Fibroblast of mammary gland (primary cell): ENCODE results near the gene PRIMA1.

Experiments
- DNase-seq: peaks from one replicate; pipeline ENCODE4 v3.0.0-alpha.2; 2010; ENCODE audit warnings: low read depth
- H3K4me3 ChIP-seq: 2 replicates; pipeline ENCODE4 v1.5.1; 2011; ENCODE audit warnings: low read depth, mild to moderate bottlenecking, low read length, moderate library complexity; ENCODE audit not compliant: control insufficient read depth
- TF ChIP-seq, protein P1 (sequence below): conservative IDR thresholded peaks from 2 replicates; pipeline ENCODE4 v1.5.1; 2011; ENCODE audit warnings: low read depth, low read length, inconsistent platforms; ENCODE audit not compliant: control insufficient read depth, insufficient read depth

The PRIMA1 gene

DNA sequence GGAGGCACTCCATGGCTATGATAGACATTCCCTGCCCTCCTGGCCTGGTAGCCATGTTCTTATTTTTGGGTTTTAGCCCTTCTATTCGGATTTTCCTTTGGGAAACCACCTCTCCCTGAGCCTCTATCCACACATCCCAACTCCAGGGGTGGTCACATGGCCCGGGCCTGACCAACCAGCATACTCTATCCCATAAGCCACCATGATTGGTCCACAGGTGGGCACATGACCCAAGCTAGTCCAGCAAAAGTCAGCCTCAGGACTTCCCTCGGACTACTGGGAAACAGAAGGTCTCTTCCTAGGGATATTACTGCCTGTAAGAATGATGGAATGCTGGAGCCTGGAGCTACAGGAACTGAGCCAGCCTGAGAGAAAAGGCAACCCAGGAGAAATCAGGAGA lies 12.5 kb downstream of the PRIMA1 start:
- TF ChIP-seq, protein P1, sequence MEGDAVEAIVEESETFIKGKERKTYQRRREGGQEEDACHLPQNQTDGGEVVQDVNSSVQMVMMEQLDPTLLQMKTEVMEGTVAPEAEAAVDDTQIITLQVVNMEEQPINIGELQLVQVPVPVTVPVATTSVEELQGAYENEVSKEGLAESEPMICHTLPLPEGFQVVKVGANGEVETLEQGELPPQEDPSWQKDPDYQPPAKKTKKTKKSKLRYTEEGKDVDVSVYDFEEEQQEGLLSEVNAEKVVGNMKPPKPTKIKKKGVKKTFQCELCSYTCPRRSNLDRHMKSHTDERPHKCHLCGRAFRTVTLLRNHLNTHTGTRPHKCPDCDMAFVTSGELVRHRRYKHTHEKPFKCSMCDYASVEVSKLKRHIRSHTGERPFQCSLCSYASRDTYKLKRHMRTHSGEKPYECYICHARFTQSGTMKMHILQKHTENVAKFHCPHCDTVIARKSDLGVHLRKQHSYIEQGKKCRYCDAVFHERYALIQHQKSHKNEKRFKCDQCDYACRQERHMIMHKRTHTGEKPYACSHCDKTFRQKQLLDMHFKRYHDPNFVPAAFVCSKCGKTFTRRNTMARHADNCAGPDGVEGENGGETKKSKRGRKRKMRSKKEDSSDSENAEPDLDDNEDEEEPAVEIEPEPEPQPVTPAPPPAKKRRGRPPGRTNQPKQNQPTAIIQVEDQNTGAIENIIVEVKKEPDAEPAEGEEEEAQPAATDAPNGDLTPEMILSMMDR = no peak
- no peak for DNase-seq
- no peak overlapping the region for H3K4me3 ChIP-seq

DNA sequence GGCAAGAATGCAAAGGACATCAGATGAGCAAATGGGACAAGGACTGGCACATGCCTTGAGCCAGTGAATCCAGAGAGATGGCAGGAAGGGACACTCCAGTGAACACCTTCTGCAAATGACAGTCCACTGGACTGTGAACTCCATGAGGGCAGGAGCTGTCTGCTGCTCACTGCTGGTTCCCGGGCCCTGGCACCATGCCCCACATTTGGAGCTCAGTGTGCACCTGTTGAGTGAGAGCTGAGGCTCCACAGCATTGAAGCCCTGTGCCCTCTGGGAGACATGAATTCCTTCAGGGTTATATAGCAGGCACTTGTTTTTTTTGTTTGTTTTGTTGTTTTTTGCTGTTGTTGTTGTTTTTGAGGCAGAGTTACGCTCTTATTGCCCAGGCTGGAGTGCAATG lies 13.1 kb downstream of the PRIMA1 start:
- no peak for DNase-seq
- TF ChIP-seq, protein P1 = no peak
- H3K4me3 ChIP-seq = no peak overlapping the region

DNA sequence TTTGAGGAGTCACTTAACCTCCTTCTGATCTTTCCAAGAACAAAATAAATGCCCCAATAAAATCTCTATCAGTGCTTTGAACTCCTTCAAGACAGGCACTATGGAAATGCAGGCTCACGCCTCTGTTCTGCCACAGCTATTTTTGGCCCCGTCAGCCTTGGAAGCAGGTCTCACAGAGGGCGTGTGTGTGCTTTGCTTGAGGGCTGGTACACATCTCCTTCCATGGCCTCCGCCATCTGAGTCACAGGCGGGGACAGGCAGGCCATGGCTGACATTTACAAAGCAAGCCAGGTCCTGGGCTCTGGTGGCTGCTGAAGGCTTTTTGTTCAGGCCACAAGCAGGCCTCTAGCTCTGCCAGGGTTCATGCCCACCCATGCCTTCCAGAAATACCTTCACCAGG lies 16.0 kb downstream of the PRIMA1 start:
- no peak for DNase-seq
- H3K4me3 ChIP-seq = no peak overlapping the region
- TF ChIP-seq, protein P1 = no peak

DNA sequence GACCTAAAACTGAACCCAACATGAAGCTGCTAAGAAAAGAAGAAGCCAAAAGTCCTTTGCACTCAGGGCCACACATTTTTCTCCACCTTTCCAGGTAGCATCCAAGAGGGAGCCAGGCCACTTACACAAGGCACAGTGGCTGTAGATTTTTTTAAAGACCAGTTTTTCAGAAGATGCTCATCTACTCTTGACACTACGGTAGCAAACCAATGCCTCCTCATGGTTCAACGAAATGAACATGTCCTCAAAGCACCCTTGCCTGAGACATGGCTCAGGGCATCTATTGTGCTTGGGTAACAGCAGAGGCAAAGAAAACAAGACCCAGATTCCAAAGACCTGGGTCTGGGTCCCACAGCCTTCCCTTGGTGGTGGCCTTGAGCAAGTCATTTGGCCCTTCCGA lies 22.3 kb downstream of the PRIMA1 start:
- no peak for DNase-seq

DNA sequence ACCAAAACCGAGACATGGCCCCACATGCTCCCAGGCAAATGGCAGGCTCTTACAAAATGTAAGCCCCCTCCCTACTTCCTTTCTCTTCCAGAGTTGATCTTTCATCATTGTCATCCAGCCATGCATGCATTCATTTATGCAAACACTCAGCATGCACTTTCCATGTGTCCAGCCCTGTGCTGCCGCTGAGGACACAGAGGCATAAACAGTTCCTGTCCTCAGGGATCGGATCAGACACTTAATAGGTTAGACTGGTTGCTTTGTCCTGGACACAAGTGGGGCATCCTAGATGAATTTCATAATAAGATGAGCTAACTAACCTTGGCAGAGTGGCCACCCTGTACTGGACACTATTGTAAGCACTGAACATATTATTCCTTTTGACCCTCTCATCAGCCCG lies 23.1 kb downstream of the PRIMA1 start:
- DNase-seq = no peak
- TF ChIP-seq, protein P1 = no peak
- H3K4me3 ChIP-seq = no peak overlapping the region

More for the DNA sequence above, 22.3 kb downstream of the PRIMA1 start:
- H3K4me3 ChIP-seq = no peak overlapping the region
- TF ChIP-seq, protein P1 = no peak

DNA sequence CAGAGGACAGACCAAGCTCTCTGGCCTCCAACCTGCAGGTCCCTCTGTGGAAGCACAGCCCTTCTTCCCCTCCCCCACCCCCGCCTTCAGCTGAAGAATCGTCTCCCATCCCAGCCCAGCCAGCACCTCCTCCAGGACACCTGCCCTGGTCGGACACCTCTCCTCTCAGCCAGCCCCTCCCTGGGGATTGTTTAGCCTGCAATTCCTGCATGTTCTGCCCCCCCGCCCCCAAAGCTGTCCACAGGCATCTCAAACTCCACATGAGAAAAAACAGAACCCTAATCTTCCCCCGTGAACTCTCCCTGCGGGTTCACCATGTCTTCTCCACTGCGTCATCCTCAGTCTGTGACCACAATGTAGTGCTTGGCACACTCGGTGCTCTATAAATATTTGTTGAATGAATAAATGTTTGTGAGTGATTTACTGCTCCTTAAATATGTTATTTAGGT lies 24.1 kb downstream of the PRIMA1 start:
- DNase-seq = peak; percentile 74
- TF ChIP-seq, protein P1 = no peak
- no peak overlapping the region for H3K4me3 ChIP-seq

DNA sequence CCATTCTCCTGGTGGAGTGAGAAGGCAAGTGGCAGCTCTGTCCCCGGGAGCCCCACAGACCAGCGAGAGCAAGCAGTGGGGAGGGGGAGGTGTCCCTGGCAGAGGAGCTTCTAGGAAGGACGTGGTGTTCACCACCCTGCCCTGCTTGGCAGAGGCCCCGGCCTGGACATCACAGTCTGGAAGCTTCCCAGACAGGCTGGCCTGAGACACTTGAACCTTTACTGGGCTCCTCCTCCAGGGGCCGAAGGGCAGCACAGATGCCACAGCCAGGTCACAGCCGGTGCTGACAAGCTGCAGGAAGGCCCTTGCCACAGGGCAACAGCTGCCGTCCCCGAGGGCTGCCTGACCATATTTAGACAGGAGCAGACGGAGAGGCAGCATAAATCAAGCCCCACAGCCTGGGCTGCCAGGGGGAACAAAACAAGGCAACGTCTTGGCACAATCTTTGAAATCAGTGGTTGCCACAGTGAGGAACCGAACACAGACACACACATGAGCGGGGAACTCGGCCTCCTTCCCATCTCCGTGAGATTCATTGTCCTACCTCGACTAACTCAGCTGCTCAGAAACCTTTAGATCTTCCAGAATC lies 28.5 kb downstream of the PRIMA1 start:
- no peak overlapping the region for H3K4me3 ChIP-seq
- no peak for DNase-seq
- TF ChIP-seq, protein P1 = no peak
